H9 (cell line): Measurements from ENCODE around the gene FEM1B. TPM values are rescaled to one million over a fixed set of nuclear protein-coding genes. Genes with fewer than 3 reads are reported as not detected.

Experiments used
- DNase-seq: peaks from one replicate; pipeline ENCODE4 v3.0.0-alpha.2; 2017
- H2AFZ ChIP-seq: one replicate; pipeline ENCODE4 v1.6.1; 2013; ENCODE audit warnings: mild to moderate bottlenecking, low read length, control low read depth, moderate library complexity
- H2AK5ac ChIP-seq: 2 replicates; pipeline ENCODE4 v1.6.1; 2013; ENCODE audit warnings: low read length, control low read depth, mixed read lengths; ENCODE audit not compliant: insufficient read length
- H2BK120ac ChIP-seq: one replicate; pipeline ENCODE4 v1.6.1; 2013; ENCODE audit warnings: low read depth, mild to moderate bottlenecking, low read length, control low read depth, inconsistent platforms; ENCODE audit not compliant: poor library complexity, severe bottlenecking
- H2BK12ac ChIP-seq: 2 replicates; pipeline ENCODE4 v1.6.1; 2013; ENCODE audit warnings: low read length, control low read depth, mixed read lengths, low read depth; ENCODE audit not compliant: insufficient read length
- H2BK15ac ChIP-seq: 2 replicates; pipeline ENCODE4 v1.6.1; 2013; ENCODE audit warnings: low read depth, low read length, control low read depth
- H2BK20ac ChIP-seq: one replicate; pipeline ENCODE4 v1.6.1; 2013; ENCODE audit warnings: low read depth, mild to moderate bottlenecking, low read length, control low read depth, inconsistent platforms; ENCODE audit not compliant: poor library complexity, severe bottlenecking
- H2BK5ac ChIP-seq: 2 replicates; pipeline ENCODE4 v1.6.1; 2013; ENCODE audit warnings: low read length, control low read depth, mixed read lengths; ENCODE audit not compliant: insufficient read length
- H3K14ac ChIP-seq: 2 replicates; pipeline ENCODE4 v1.6.1; 2013; ENCODE audit warnings: low read length, control low read depth; ENCODE audit not compliant: insufficient read depth
- H3K18ac ChIP-seq: 2 replicates; pipeline ENCODE4 v1.6.1; 2013; ENCODE audit warnings: low read depth, mild to moderate bottlenecking, mixed read lengths, low read length, control low read depth; ENCODE audit not compliant: insufficient read length
- H3K23ac ChIP-seq: 2 replicates; pipeline ENCODE4 v1.6.1; 2013; ENCODE audit warnings: low read length, control low read depth, mixed read lengths, low read depth; ENCODE audit not compliant: insufficient read length
- H3K23me2 ChIP-seq: 2 replicates; pipeline ENCODE4 v1.6.1; 2013; ENCODE audit warnings: low read depth, mild to moderate bottlenecking, mixed read lengths, low read length, control low read depth; ENCODE audit not compliant: insufficient read length, poor library complexity, severe bottlenecking
- H3K27ac ChIP-seq: 2 replicates; pipeline ENCODE4 v1.5.1; 2013; ENCODE audit warnings: low read length, control low read depth, mixed read lengths, low read depth; ENCODE audit not compliant: insufficient read length
- H3K27me3 ChIP-seq: 2 replicates; pipeline ENCODE4 v1.6.1; 2013; ENCODE audit warnings: low read length, control low read depth, inconsistent platforms; ENCODE audit not compliant: insufficient read depth
- H3K4ac ChIP-seq: 2 replicates; pipeline ENCODE4 v1.6.1; 2013; ENCODE audit warnings: low read depth, mild to moderate bottlenecking, control low read depth, inconsistent platforms, low read length, moderate library complexity
- H3K4me1 ChIP-seq: 2 replicates; pipeline ENCODE4 v1.6.1; 2013; ENCODE audit warnings: low read length, control low read depth, inconsistent platforms; ENCODE audit not compliant: insufficient read depth
- H3K4me2 ChIP-seq: 2 replicates; pipeline ENCODE4 v1.6.1; 2013; ENCODE audit warnings: low read length, control low read depth, mixed read lengths; ENCODE audit not compliant: insufficient read length, insufficient read depth
- H3K56ac ChIP-seq: 2 replicates; pipeline ENCODE4 v1.6.1; 2013; ENCODE audit warnings: low read depth, mild to moderate bottlenecking, mixed read lengths, low read length, control low read depth; ENCODE audit not compliant: insufficient read length
- H3K79me1 ChIP-seq: 2 replicates; pipeline ENCODE4 v1.6.1; 2013; ENCODE audit warnings: low read depth, mild to moderate bottlenecking, moderate library complexity, low read length, control low read depth, inconsistent platforms; ENCODE audit not compliant: insufficient read depth, poor library complexity, severe bottlenecking
- H3K79me2 ChIP-seq: 2 replicates; pipeline ENCODE4 v1.6.1; 2013; ENCODE audit warnings: low read length, control low read depth, inconsistent platforms; ENCODE audit not compliant: insufficient read depth
- H3K9ac ChIP-seq: 2 replicates; pipeline ENCODE4 v1.6.1; 2013; ENCODE audit warnings: low read length, control low read depth, mixed read lengths; ENCODE audit not compliant: insufficient read length; ENCODE audit errors: extremely low read depth
- H3K9me3 ChIP-seq: one replicate; pipeline ENCODE4 v1.6.1; 2013; ENCODE audit warnings: low read depth, low read length, inconsistent platforms; ENCODE audit not compliant: control insufficient read depth
- H3T11ph ChIP-seq: one replicate; pipeline ENCODE4 v1.6.1; 2013; ENCODE audit warnings: mild to moderate bottlenecking, low read length, control low read depth, inconsistent platforms
- H4K20me1 ChIP-seq: one replicate; pipeline ENCODE4 v1.6.1; 2013; ENCODE audit not compliant: control insufficient read depth, insufficient read length, insufficient read depth
- H4K5ac ChIP-seq: 2 replicates; pipeline ENCODE4 v1.6.1; 2013; ENCODE audit warnings: low read depth, mild to moderate bottlenecking, mixed read lengths, low read length, control low read depth; ENCODE audit not compliant: insufficient read length
- H4K8ac ChIP-seq: replicated peaks from 2 replicates; pipeline ENCODE4 v1.6.1; 2013; ENCODE audit warnings: low read length, control low read depth, mixed read lengths, low read depth; ENCODE audit not compliant: insufficient read length
- H4K91ac ChIP-seq: 2 replicates; pipeline ENCODE4 v1.6.1; 2013; ENCODE audit warnings: low read depth, mild to moderate bottlenecking, moderate library complexity, mixed read lengths, low read length, control low read depth; ENCODE audit not compliant: insufficient read length
- H3K27ac Mint-ChIP-seq, 3 experiments: 2 replicates in 2 of 3; 3 replicates in 1 of 3; pipeline ENCODE4 v1.8.0; 2020 to 2021; ENCODE audit warnings: mixed read lengths in 3 of 3, mild to moderate bottlenecking in 1 of 3, moderate library complexity in 1 of 3
- H3K27me3 Mint-ChIP-seq: 2 replicates; pipeline ENCODE4 v1.8.0; 2021; ENCODE audit warnings: low read depth, mild to moderate bottlenecking, moderate library complexity, mixed read lengths
- H3K36me3 Mint-ChIP-seq, 3 experiments: 2 replicates in 2 of 3; 3 replicates in 1 of 3; pipeline ENCODE4 v1.8.0; 2020 to 2021; ENCODE audit warnings: low read depth in 3 of 3, mixed read lengths in 3 of 3; ENCODE audit not compliant: insufficient read depth in 1 of 3
- H3K4me1 Mint-ChIP-seq, 2 experiments: 2 replicates each; pipeline ENCODE4 v1.8.0; 2020; ENCODE audit warnings: mixed read lengths in 2 of 2
- H3K4me3 Mint-ChIP-seq, 2 experiments: 2 replicates in 1 of 2; 3 replicates in 1 of 2; pipeline ENCODE4 v1.8.0; 2020 to 2021; ENCODE audit warnings: mild to moderate bottlenecking in 2 of 2, mixed read lengths in 2 of 2, moderate library complexity in 1 of 2
- H3K9me3 Mint-ChIP-seq, 2 experiments: 2 replicates in 1 of 2; 3 replicates in 1 of 2; pipeline ENCODE4 v1.8.0; 2020; ENCODE audit warnings: mild to moderate bottlenecking in 2 of 2, mixed read lengths in 2 of 2, moderate library complexity in 1 of 2
- CTCF ChIP-seq: fragments of 200-600 bp; sonication (generic); conservative IDR thresholded peaks from 3 replicates; pipeline ENCODE4 v1.8.0; 2021; ENCODE audit warnings: antibody characterized with exemption, mild to moderate bottlenecking
- WGBS: extraction: QIAGEN DNeasy Blood & Tissue Kit; methylation state at CpG from one replicate; pipeline ENCODE4 v1.1.7; 2013; ENCODE audit warnings: missing lambda C conversion rate, low lambda C conversion rate, mixed read lengths; ENCODE audit not compliant: insufficient read length; ENCODE audit errors: extremely low coverage; 5-methylcytosine and 5-hydroxymethylcytosine counted together
- total RNA-seq: library from RNA; stranded (reverse); gene quantifications from 2 replicates; pipeline ENCODE4 v1.2.1, GENCODE V29; 2021

The FEM1B gene
- total RNA-seq, 1 experiment from 2014 or later = 77.9 TPM

- H4K8ac ChIP-seq = no peak overlapping the region
- no peak overlapping the region for H3K56ac ChIP-seq
- H3K79me2 ChIP-seq = no peaks in the 10 kb centered on the region
- H4K20me1 ChIP-seq = no peaks in the 10 kb centered on the region
- H2BK20ac ChIP-seq = no peak overlapping the region
- no peak overlapping the region for H3K4me2 ChIP-seq
- no peak overlapping the region for H4K91ac ChIP-seq
- H2AFZ ChIP-seq = no peak overlapping the region
- DNase-seq = no peak
- H2AK5ac ChIP-seq = no peak overlapping the region
- no peaks in the 10 kb centered on the region for H3K79me1 ChIP-seq
- H3K9me3 Mint-ChIP-seq = no peaks in the 10 kb centered on the region
- H3K4me3 Mint-ChIP-seq = no peak overlapping the region
- no peaks in the 10 kb centered on the region for H3K23me2 ChIP-seq
- H2BK120ac ChIP-seq = no peak overlapping the region
- H2BK5ac ChIP-seq = no peak overlapping the region
- H3K4me1 ChIP-seq = peaks cover 2% of the 10 kb centered on the region; the same call in 1 of the 2 replicates
- no peak overlapping the region for H3K27ac ChIP-seq
- H3K18ac ChIP-seq = no peak overlapping the region
- H3K36me3 Mint-ChIP-seq = no peaks in the 10 kb centered on the region; a peak in 1 of 7 replicates
- no peaks in the 10 kb centered on the region for H3K9me3 ChIP-seq
- no CpG with 5 or more reads among the region's 12 CpGs for WGBS
- no peak for TF ChIP-seq CTCF
- H3K14ac ChIP-seq = no peak overlapping the region
- H3K27me3 Mint-ChIP-seq = peaks cover 3% of the 10 kb centered on the region
- no peak overlapping the region for H4K5ac ChIP-seq
- H3K27me3 ChIP-seq = no peaks in the 10 kb centered on the region
- no peak overlapping the region for H3K4ac ChIP-seq
- H3K4me1 Mint-ChIP-seq = peaks cover 24 to 29% of the 10 kb centered on the region in 2 experiments
- no peak overlapping the region for H3T11ph ChIP-seq
- no peak overlapping the region for H2BK12ac ChIP-seq
- no peak overlapping the region for H3K9ac ChIP-seq
- no peak overlapping the region for H3K27ac Mint-ChIP-seq
- H2BK15ac ChIP-seq = no peak overlapping the region
- no peak overlapping the region for H3K23ac ChIP-seq
Measured at GRCh38 chr15:68319997-68320396, 42.5 kb downstream of the FEM1B start.
